Effector memory CD4-positive, alpha-beta T cell (primary cell): ENCODE data around the gene DGKD.
"Not testable (repeated sequence)": the region's sequence is repeated elsewhere in the genome, so short reads cannot be mapped to it uniquely, and the experiment has no call there.

Source experiments
- DNase-seq, 3 donors: peaks; one replicate each; pipeline ENCODE4 v3.0.0-alpha.2; 2020
- H3K27ac ChIP-seq: 2 replicates; pipeline ENCODE4 v1.7.0; 2013; ENCODE audit warnings: mild to moderate bottlenecking, low read length, moderate library complexity; ENCODE audit not compliant: insufficient read depth, poor library complexity, severe bottlenecking
- H3K27me3 ChIP-seq: replicated peaks from 2 replicates; pipeline ENCODE4 v1.7.0; 2013; ENCODE audit warnings: mild to moderate bottlenecking, low read length; ENCODE audit not compliant: insufficient read depth, control insufficient read depth, poor library complexity, severe bottlenecking
- H3K36me3 ChIP-seq: 2 replicates; pipeline ENCODE4 v1.7.0; 2013; ENCODE audit warnings: mild to moderate bottlenecking, low read length, moderate library complexity; ENCODE audit not compliant: control insufficient read depth, insufficient read depth
- H3K4me1 ChIP-seq: 2 replicates; pipeline ENCODE4 v1.7.0; 2013; ENCODE audit warnings: low read length, mild to moderate bottlenecking; ENCODE audit not compliant: control insufficient read depth, insufficient read depth, poor library complexity, severe bottlenecking
- H3K4me3 ChIP-seq: 2 replicates; pipeline ENCODE4 v1.7.0; 2013; ENCODE audit warnings: low read length, low read depth, mild to moderate bottlenecking; ENCODE audit not compliant: insufficient read depth, poor library complexity, severe bottlenecking
- H3K9me3 ChIP-seq: 2 replicates; pipeline ENCODE4 v1.7.0; 2013; ENCODE audit warnings: mild to moderate bottlenecking, low read length, moderate library complexity; ENCODE audit not compliant: control insufficient read depth

Gene DGKD

GRCh38 chr2:233336091-233336490 is 18.2 kb upstream of the DGKD start:
- DNase-seq, H3K27ac ChIP-seq, H3K36me3 ChIP-seq, H3K27me3 ChIP-seq, H3K9me3 ChIP-seq, H3K4me3 ChIP-seq: not testable (repeated sequence)
- peaks cover 29% of the 10 kb centered on the region for H3K4me1 ChIP-seq

GRCh38 chr2:233336541-233336940 is 17.8 kb upstream of the DGKD start:
- no peaks in the 10 kb centered on the region for H3K9me3 ChIP-seq
- no peak overlapping the region for H3K4me3 ChIP-seq
- no peaks in the 10 kb centered on the region for H3K27me3 ChIP-seq
- no peaks in the 10 kb centered on the region for H3K36me3 ChIP-seq
- H3K27ac ChIP-seq, result no peak overlapping the region
- peaks cover 25% of the 10 kb centered on the region for H3K4me1 ChIP-seq
- DNase-seq, result no peak

GRCh38 chr2:233338046-233338445 is 16.2 kb upstream of the DGKD start:
- no peak for DNase-seq
- Histone ChIP-seq H3K9me3 (no peaks in the 10 kb centered on the region), H3K4me1 (peaks cover 14% of the 10 kb centered on the region), H3K4me3 (no peak overlapping the region), H3K27ac (no peak overlapping the region), H3K36me3 (no peaks in the 10 kb centered on the region), H3K27me3 (no peaks in the 10 kb centered on the region)

- Histone ChIP-seq H3K27ac (no peak overlapping the region), H3K9me3 (no peaks in the 10 kb centered on the region), H3K4me3 (no peak overlapping the region), H3K27me3 (no peaks in the 10 kb centered on the region), H3K4me1 (peaks cover 6% of the 10 kb centered on the region), H3K36me3 (no peaks in the 10 kb centered on the region)
- no peak for DNase-seq
Observed at GRCh38 chr2:233338812-233339368, 15.4 kb upstream of the DGKD start.

GRCh38 chr2:233339427-233339826 is 14.9 kb upstream of the DGKD start:
- Histone ChIP-seq H3K4me3 (no peak overlapping the region), H3K36me3 (no peaks in the 10 kb centered on the region), H3K9me3 (no peaks in the 10 kb centered on the region), H3K4me1 (peaks cover under 1% of the 10 kb centered on the region), H3K27me3 (no peaks in the 10 kb centered on the region), H3K27ac (no peak overlapping the region)
- DNase-seq, result no peak

GRCh38 chr2:233341296-233341695 is 13.0 kb upstream of the DGKD start:
- Histone ChIP-seq H3K9me3 (no peaks in the 10 kb centered on the region), H3K4me3 (no peak overlapping the region), H3K4me1 (no peaks in the 10 kb centered on the region), H3K27me3 (no peaks in the 10 kb centered on the region), H3K27ac (no peak overlapping the region), H3K36me3 (no peaks in the 10 kb centered on the region)
- no peak for DNase-seq

GRCh38 chr2:233342301-233342700 is 12.0 kb upstream of the DGKD start:
- no peaks in the 10 kb centered on the region for H3K9me3 ChIP-seq
- H3K36me3 ChIP-seq, result no peaks in the 10 kb centered on the region
- no peaks in the 10 kb centered on the region for H3K27me3 ChIP-seq
- no peaks in the 10 kb centered on the region for H3K4me1 ChIP-seq
- no peak overlapping the region for H3K4me3 ChIP-seq
- H3K27ac ChIP-seq, result no peak overlapping the region
- DNase-seq, result no peak

GRCh38 chr2:233343171-233343705 is 11.1 kb upstream of the DGKD start:
- Histone ChIP-seq H3K27me3 (no peaks in the 10 kb centered on the region), H3K4me1 (no peaks in the 10 kb centered on the region), H3K36me3 (no peaks in the 10 kb centered on the region), H3K27ac (no peak overlapping the region), H3K4me3 (no peak overlapping the region), H3K9me3 (no peaks in the 10 kb centered on the region)
- DNase-seq, result no peak

- Histone ChIP-seq H3K9me3 (no peaks in the 10 kb centered on the region), H3K27ac (no peak overlapping the region), H3K4me3 (no peak overlapping the region), H3K36me3 (no peaks in the 10 kb centered on the region), H3K27me3 (no peaks in the 10 kb centered on the region), H3K4me1 (no peaks in the 10 kb centered on the region)
- no peak for DNase-seq
Observed at GRCh38 chr2:233346376-233346775, 7.9 kb upstream of the DGKD start.

- H3K27ac ChIP-seq, result no peak overlapping the region
- H3K4me1 ChIP-seq, result no peaks in the 10 kb centered on the region
- no peak overlapping the region for H3K4me3 ChIP-seq
- no peak for DNase-seq
- no peaks in the 10 kb centered on the region for H3K27me3 ChIP-seq
- no peaks in the 10 kb centered on the region for H3K36me3 ChIP-seq
- H3K9me3 ChIP-seq, result no peaks in the 10 kb centered on the region
Observed at GRCh38 chr2:233346930-233347329, 7.4 kb upstream of the DGKD start.
